RWPE1 (cell line): ENCODE measurements around the gene SIPA1.
"Not testable (repeated sequence)": the region's sequence is repeated elsewhere in the genome, so short reads cannot be mapped to it uniquely, and the experiment has no call there.

Experiments used
- CTCF ChIA-PET: fragments of 350-600 bp; sonication (Branson Sonifier 250); formaldehyde crosslinking; extraction: SDS; loops from one replicate; lab custom pipeline; 2021; lab: Yijun Ruan, JAX
- POLR2A ChIA-PET: fragments of 400-600 bp; formaldehyde crosslinking; extraction: SDS; loops from one replicate; lab custom pipeline; 2020; ENCODE audit warnings: antibody characterized with exemption; ENCODE audit not compliant: low non-redundant PET; lab: Yijun Ruan, JAX
- DNase-seq: peaks from one replicate; pipeline ENCODE4 v3.0.0; 2012; ENCODE audit warnings: low spot score
- H3K27ac ChIP-seq: fragments of 450-650 bp; 2 replicates; pipeline ENCODE4 v1.5.1; 2017
- CTCF ChIP-seq: fragments of 450-650 bp; conservative IDR thresholded peaks from 2 replicates; pipeline ENCODE4 v1.5.1; 2017; ENCODE audit warnings: low read depth, mild to moderate bottlenecking

SIPA1 gene

GRCh38 chr11:65685981-65686380, 48.1 kb downstream of the SIPA1 start:
- TF ChIP-seq CTCF: no peak
- no peak for DNase-seq
- POLR2A ChIA-PET: no interaction called here
- no peak overlapping the region for H3K27ac ChIP-seq
- CTCF ChIA-PET: interaction anchor here (0.8 kb wide), 1 partner anchor 9 kb away, joined by 5 read pairs; no protein-coding TSS in a partner anchor

DNA sequence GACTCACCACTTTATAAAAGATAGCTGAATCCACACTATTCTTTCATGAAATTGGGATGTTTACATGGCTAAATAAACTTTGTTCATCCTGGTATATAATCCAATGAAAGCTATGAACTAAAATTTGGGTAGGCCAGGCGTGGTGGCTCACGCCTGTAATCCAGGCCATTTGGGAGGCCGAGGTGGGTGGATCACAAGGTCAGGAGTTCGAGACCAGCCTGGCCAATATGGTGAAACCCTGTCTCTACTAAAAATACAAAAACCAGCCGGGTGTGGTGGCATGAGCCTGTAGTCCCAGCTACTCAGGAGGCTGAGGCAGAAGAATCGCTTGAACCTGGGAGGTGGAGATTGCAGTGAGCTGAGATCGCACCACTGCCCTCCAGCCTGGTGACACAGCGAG, 53.9 kb downstream of the SIPA1 start:
- ChIA-PET POLR2A (interaction anchor here (0.6 kb wide), 1 partner anchor 491 kb away, joined by 3 read pairs; no protein-coding TSS in a partner anchor), CTCF (interaction anchor here (0.6 to 0.9 kb wide), 4 partner anchors 14 to 349 kb away, joined by 4 to 7 read pairs (median 4); no protein-coding TSS in a partner anchor)
- not testable (repeated sequence) for DNase-seq, H3K27ac ChIP-seq

DNA sequence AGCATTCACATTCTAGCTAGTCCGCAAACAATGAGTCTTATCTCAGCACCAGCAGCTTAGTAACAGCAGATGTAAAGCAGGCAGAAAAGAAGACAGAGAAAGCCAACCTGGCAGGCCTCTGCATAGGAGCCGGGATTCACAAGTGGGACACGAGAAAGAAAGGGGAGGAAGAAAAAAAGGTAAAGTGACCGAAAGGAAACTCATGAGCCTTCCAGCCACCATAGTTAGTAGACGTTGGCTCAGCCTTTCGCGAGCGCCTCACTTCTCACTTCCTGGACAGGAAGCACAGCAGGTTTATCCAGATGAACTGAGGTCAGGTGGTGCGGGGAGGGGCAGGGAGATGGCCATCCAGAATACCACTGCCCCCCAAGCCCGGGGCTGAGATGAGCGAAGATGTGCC, 54.5 kb downstream of the SIPA1 start:
- no peak overlapping the region for H3K27ac ChIP-seq
- DNase-seq: no peak
- POLR2A ChIA-PET: no interaction called here

GRCh38 chr11:65695459-65696241, 57.7 kb downstream of the SIPA1 start:
- no peak overlapping the region for H3K27ac ChIP-seq
- DNase-seq: no peak
- CTCF ChIA-PET: interaction anchor here (0.6 to 1.3 kb wide), 3 partner anchors 9 to 360 kb away, joined by 3 to 5 read pairs (median 3); no protein-coding TSS in a partner anchor
- POLR2A ChIA-PET: no interaction called here
- TF ChIP-seq CTCF: no peak

More for the DNA sequence above, 54.5 kb downstream of the SIPA1 start:
- no peak for TF ChIP-seq CTCF
- CTCF ChIA-PET: interaction anchor here (0.7 kb wide), 2 partner anchors 128 to 349 kb away, joined by 4 read pairs; no protein-coding TSS in a partner anchor

DNA sequence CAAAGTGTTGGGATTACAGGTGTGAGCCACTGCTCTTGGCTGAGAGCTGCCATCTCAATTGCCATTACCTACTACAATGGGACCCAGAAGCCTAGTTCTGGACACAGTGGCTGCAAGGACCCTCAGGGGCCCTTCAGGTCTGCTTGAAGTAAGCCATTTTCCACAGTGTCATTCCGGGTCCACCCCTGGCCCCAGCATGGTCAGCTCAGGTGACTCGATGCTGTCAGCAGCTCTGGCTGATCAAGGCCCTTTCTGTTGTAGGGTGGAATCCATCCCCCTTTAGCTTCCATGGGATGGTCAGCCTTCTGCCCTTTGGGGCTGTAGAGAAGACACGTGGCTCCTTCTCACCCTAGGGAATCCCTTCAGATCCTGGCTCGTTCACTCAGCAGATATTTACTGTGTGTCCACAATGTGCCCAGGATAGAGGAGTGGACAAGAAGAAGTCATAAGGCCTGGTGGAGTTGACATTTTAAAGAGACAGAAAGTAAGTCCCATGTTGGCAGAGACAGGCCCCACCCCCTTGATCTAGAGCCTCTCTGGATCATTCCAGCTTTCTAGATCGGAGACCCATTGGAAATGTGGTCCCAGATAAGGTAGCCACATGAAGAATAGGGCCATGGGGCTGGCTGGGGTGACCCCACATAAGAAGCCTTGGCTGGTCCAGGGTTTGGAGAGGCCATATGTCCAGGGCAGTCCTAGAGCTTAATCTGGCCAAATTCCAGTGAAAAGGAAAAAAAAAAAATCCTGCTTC, 59.1 kb downstream of the SIPA1 start:
- H3K27ac ChIP-seq: no peak overlapping the region
- ChIA-PET POLR2A (no interaction called here), CTCF (interaction anchor here (0.6 to 1.1 kb wide), 2 partner anchors 9 to 123 kb away, joined by 3 to 5 read pairs; no protein-coding TSS in a partner anchor)
- no peak for DNase-seq
- no peak for TF ChIP-seq CTCF

GRCh38 chr11:65698205-65698604, 60.3 kb downstream of the SIPA1 start:
- ChIA-PET CTCF (no interaction called here), POLR2A (no interaction called here)
- H3K27ac ChIP-seq: no peak overlapping the region
- no peak for DNase-seq
- no peak for TF ChIP-seq CTCF
